Esophagus squamous epithelium (tissue), 5 donors: ENCODE data around the gene PRPF31. TPM values are rescaled to one million over a fixed set of nuclear protein-coding genes. Genes with fewer than 3 reads are reported as not detected.

Experiments used
- DNase-seq: peaks from one replicate; lab custom pipeline; 2025; lab: John Stamatoyannopoulos, UW
- H3K27ac ChIP-seq, 4 donors: fragments of 200-600 bp; sonication (generic); one replicate each; pipeline ENCODE4 v1.5.1; 2016 to 2019; ENCODE audit warnings: mild to moderate bottlenecking in 1 of 4
- H3K27me3 ChIP-seq, 4 donors: fragments of 200-600 bp; sonication (generic); 1 replicate in 3 of 4; 2 replicates in 1 of 4; pipeline versions ENCODE4 v1.5.1 to v1.6.0; 2017 to 2021; ENCODE audit warnings: antibody characterized with exemption in 1 of 4
- H3K36me3 ChIP-seq, 3 donors: fragments of 200-600 bp; sonication (generic); one replicate each; pipeline ENCODE4 v1.5.1; 2016 to 2019
- H3K4me1 ChIP-seq, 3 donors: fragments of 200-600 bp; sonication (generic); one replicate each; pipeline ENCODE4 v1.5.1; 2017 to 2019
- H3K4me3 ChIP-seq, 4 donors: fragments of 200-600 bp; sonication (generic); 1 replicate in 3 of 4; 2 replicates in 1 of 4; pipeline ENCODE4 v1.5.1; 2016 to 2019; ENCODE audit warnings: mild to moderate bottlenecking in 2 of 4, moderate library complexity in 1 of 4
- H3K9me3 ChIP-seq, 3 donors: fragments of 200-600 bp; sonication (generic); one replicate each; pipeline ENCODE4 v1.5.1; 2016 to 2019
- POLR2A ChIP-seq, 4 donors: fragments of 450-650 bp; IDR thresholded peaks; one replicate each; pipeline ENCODE4 v1.6.1; 2017; ENCODE audit warnings: antibody characterized with exemption in 4 of 4, mild to moderate bottlenecking in 4 of 4, moderate library complexity in 3 of 4
- WGBS, 2 donors: methylation state at CpG; one replicate each; pipeline ENCODE4 v1.1.5; 2018; 5-methylcytosine and 5-hydroxymethylcytosine counted together
- intact Hi-C: fragments of 100-400 bp; cut with DNase I; formaldehyde crosslinking; loops from one replicate; pipeline ENCODE4 v1.15.0; 2022
- total RNA-seq, 4 donors: library from RNA; depleted of rRNA; stranded (reverse); fragments of >200 nt; gene quantifications; one replicate each; pipeline ENCODE4 v1.1.0, GENCODE V29; 2016
- TF ChIP-seq, protein P1 (sequence below), 6 experiments: fragments of 450-650 bp in 4 of 6; fragments of 200-600 bp in 2 of 6; sonication (generic) in 2 of 6; IDR thresholded peaks; one replicate each; pipeline ENCODE4 v1.5.1; 2016 to 2019; ENCODE audit warnings: antibody characterized with exemption in 6 of 6, mild to moderate bottlenecking in 4 of 6, moderate library complexity in 4 of 6
- donor health status: DM: yes; HTN: yes; CAD: no.

The PRPF31 gene
- total RNA-seq, 4 donors from 2014 or later = 41.8 to 49.2 (median 43.2) TPM

DNA sequence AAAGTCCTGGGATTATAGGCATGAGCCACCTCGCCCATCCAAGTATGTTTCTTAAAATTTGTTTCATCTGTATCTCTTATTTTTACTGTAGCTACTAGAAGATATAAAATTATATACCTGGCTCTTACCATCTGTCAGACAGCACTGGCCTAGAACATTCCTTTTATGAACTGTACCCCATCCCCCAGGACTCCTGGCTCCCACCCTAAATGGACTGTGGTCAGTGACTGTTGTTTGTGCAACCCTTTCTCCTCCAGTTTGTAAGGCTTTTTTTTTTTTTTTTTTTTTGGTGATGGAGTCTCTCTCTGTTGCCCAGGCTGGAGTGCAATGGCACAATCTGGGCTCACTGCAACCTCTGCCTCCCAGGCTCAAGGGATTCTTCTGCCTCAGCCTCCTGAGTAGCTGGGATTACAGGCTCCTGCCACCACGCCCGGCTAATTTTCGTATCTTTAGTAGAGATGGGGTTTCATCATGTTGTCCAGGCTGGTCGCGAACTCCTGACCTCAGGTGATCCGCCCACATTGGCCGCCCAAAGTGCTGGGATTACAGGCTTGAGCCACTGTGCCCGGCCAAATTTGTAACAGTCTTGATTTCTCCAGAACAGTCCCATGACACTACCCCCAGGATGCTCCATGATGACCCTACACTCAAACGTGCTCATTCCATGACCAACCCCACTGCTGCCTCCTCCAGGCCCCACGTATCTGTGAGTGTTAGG lies 10.4 kb upstream of the PRPF31 start:
- Histone ChIP-seq H3K27ac (no peak overlapping the region), H3K9me3 (no peaks in the 10 kb centered on the region), H3K27me3 (no peaks in the 10 kb centered on the region), H3K4me1 (peaks cover 5 to 25% (median 14%) of the 10 kb centered on the region in 3 donors), H3K4me3 (no peak overlapping the region), H3K36me3 (peaks cover 19 to 52% (median 25%) of the 10 kb centered on the region in 3 donors)
- WGBS, 2 donors = 84 to 90% methylated on average over 11 of the region's 11 CpGs
- no peak for DNase-seq
- TF ChIP-seq, protein P1, sequence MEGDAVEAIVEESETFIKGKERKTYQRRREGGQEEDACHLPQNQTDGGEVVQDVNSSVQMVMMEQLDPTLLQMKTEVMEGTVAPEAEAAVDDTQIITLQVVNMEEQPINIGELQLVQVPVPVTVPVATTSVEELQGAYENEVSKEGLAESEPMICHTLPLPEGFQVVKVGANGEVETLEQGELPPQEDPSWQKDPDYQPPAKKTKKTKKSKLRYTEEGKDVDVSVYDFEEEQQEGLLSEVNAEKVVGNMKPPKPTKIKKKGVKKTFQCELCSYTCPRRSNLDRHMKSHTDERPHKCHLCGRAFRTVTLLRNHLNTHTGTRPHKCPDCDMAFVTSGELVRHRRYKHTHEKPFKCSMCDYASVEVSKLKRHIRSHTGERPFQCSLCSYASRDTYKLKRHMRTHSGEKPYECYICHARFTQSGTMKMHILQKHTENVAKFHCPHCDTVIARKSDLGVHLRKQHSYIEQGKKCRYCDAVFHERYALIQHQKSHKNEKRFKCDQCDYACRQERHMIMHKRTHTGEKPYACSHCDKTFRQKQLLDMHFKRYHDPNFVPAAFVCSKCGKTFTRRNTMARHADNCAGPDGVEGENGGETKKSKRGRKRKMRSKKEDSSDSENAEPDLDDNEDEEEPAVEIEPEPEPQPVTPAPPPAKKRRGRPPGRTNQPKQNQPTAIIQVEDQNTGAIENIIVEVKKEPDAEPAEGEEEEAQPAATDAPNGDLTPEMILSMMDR (IDR thresholded peaks at IDR 0.05) = no peak
- no peak for TF ChIP-seq POLR2A (IDR thresholded peaks at IDR 0.05)
- intact Hi-C loops = no loop called here

DNA sequence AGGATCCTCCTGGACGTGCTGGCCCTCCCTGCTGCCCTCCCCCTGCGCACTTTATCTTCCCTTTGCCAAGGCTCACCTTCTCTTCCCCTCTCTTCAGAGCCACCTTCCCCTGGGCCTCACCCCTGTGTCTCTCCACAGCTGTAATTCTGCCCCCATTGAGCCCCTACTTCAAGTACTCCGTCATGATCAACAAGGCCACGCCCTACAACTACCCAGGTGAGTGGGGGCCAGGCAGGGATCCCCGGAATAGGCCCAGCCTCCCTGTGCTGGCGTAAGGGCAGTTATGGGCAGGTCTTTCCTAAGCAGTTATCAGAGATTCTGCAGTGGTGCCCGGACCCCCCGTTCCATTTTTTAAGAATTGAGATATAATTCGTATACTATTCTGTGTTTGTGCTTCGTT lies 9.8 kb upstream of the PRPF31 start:
- TF ChIP-seq, protein P1 (IDR thresholded peaks at IDR 0.05) = no peak
- TF ChIP-seq POLR2A (IDR thresholded peaks at IDR 0.05) = no peak
- H3K36me3 ChIP-seq = peaks cover 25 to 58% (median 31%) of the 10 kb centered on the region in 3 donors
- no peaks in the 10 kb centered on the region for H3K27me3 ChIP-seq
- 96% methylated on average over 8 to 10 of the region's 10 CpGs for WGBS, 2 donors
- intact Hi-C loops = no loop called here
- no peak for DNase-seq
- H3K4me1 ChIP-seq = peaks cover 5 to 25% (median 14%) of the 10 kb centered on the region in 3 donors
- H3K9me3 ChIP-seq = no peaks in the 10 kb centered on the region
- no peak overlapping the region for H3K4me3 ChIP-seq
- no peak overlapping the region for H3K27ac ChIP-seq

DNA sequence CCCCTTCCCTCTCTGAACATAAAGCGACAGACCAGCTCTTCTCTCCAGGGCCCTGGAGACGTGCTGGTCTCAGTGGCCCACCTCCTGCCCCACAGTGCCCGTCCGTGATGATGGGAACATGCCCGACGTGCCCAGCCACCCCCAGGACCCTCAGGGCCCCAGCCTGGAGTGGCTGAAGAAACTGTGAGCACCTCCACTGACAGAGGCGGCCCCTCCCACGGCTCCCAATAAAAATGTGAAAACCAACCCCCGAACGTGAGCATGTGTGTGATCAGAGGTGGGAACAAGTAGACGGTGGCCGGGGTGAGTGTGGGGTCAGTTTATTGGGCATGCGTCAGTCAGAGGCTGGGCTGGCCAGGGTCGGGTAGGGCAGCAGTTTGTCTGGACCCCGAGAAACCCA lies 8.8 kb upstream of the PRPF31 start:
- no peak for DNase-seq
- no peak overlapping the region for H3K27ac ChIP-seq
- no peaks in the 10 kb centered on the region for H3K27me3 ChIP-seq
- H3K36me3 ChIP-seq = peaks cover 26 to 66% (median 34%) of the 10 kb centered on the region in 3 donors
- peaks cover 5 to 25% (median 14%) of the 10 kb centered on the region in 3 donors for H3K4me1 ChIP-seq
- WGBS, 2 donors = 77 to 85% methylated on average over 9 to 10 of the region's 15 CpGs
- TF ChIP-seq, protein P1 (IDR thresholded peaks at IDR 0.05) = no peak
- no peak for TF ChIP-seq POLR2A (IDR thresholded peaks at IDR 0.05)
- intact Hi-C loops = no loop called here
- no peak overlapping the region for H3K4me3 ChIP-seq
- no peaks in the 10 kb centered on the region for H3K9me3 ChIP-seq

DNA sequence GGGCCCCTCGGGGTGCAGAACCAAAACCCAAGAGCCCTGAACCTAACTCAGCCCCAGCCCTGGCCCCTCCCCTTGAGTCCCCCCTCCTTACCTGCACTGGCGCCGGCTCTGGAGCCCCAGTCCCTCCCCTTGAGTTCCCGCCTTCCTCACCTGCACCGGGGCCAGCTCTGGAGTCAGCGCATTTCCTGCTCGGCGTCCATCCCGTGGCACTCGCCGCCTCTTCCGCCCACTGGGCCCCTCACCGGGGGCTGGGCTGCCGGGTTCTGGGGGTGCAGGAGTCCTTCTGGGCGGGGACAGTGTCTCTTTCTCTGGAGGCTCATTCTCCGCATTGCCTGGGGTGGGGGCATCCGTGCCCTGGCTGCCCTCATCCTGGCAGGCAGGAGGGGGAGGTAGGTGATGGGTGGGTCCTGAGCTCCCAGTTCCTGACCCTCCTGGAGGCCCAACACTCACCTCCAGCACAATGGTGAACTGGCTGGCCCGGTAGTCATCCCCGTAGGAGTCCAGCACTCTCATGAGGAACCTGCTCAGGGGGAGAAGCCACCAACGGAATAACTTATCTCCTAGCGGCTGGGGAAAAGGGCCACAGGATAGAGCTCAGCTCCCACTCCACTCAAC lies 7.6 kb upstream of the PRPF31 start:
- no peak for DNase-seq
- Histone ChIP-seq H3K36me3 (peaks cover 26 to 77% (median 34%) of the 10 kb centered on the region in 3 donors), H3K4me1 (peaks cover 0 to 17% (median 11%) of the 10 kb centered on the region in 3 donors), H3K27me3 (no peaks in the 10 kb centered on the region), H3K27ac (no peak overlapping the region), H3K4me3 (no peak overlapping the region), H3K9me3 (no peaks in the 10 kb centered on the region)
- intact Hi-C loops = no loop called here
- TF ChIP-seq POLR2A (IDR thresholded peaks at IDR 0.05) = no peak
- TF ChIP-seq, protein P1 (IDR thresholded peaks at IDR 0.05) = no peak
- WGBS, 2 donors = 73 to 81% methylated on average over 8 to 18 of the region's 21 CpGs

DNA sequence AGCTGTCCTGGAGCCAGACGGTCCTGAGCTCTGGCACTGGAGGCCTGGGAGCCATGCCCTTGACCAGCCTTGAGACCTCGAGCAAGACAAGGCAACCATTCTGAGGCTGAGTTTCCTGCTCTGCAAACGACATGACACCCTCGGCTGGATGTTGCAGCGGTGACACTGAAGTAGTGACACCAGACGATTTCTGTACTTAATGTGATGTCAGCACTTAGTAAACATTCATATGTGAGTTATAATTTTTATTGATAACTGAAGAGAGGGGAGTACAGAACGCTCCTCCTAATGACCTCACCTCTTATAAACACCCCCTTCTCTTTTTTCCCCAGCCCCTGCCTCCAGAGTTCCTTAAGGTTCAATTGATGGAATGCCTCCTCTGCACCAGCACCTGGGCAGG lies 7.1 kb upstream of the PRPF31 start:
- no peak for TF ChIP-seq POLR2A (IDR thresholded peaks at IDR 0.05)
- TF ChIP-seq, protein P1 (IDR thresholded peaks at IDR 0.05) = no peak
- no peaks in the 10 kb centered on the region for H3K9me3 ChIP-seq
- H3K27me3 ChIP-seq = no peaks in the 10 kb centered on the region
- H3K27ac ChIP-seq = no peak overlapping the region
- H3K36me3 ChIP-seq = peaks cover 26 to 77% (median 34%) of the 10 kb centered on the region in 3 donors
- peaks cover 2 to 12% (median 7%) of the 10 kb centered on the region in 3 donors for H3K4me1 ChIP-seq
- WGBS, 2 donors = 75 to 79% methylated on average over 5 to 7 of the region's 7 CpGs
- DNase-seq = no peak
- intact Hi-C loops = no loop called here
- no peak overlapping the region for H3K4me3 ChIP-seq
